ENCODE results near the gene GPI.

DNA sequence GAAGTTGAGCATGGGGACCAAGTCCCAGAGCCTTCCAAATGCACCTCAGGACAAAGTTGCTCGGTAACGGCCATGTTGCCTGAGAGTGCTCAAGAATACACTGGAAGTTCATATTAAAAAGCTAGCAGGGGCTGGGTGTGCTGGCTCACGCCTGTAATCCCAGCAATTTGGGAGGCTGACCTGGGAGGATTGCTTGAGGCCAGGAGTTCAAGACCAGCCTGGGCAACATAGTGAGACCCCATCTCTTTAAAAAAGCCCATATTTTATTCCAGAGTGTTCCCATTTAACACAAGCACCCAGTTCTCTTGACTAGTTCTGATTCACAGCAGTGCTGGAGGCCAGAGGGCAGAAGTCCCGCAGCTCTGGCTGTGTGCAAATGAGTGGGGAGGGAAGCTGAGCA, 8.1 kb upstream of the GPI start:
- TF ChIP-seq POLR2A (IDR thresholded peaks at IDR 0.05; ENCODE audit: extremely low read depth, insufficient read length) (no peak), MAX (IDR thresholded peaks at IDR 0.05; ENCODE audit: low read depth, low read length) (no peak), MYC (IDR thresholded peaks at IDR 0.05; ENCODE audit: low read depth, low read length) (no peak)
- TF ChIP-seq, protein P1, sequence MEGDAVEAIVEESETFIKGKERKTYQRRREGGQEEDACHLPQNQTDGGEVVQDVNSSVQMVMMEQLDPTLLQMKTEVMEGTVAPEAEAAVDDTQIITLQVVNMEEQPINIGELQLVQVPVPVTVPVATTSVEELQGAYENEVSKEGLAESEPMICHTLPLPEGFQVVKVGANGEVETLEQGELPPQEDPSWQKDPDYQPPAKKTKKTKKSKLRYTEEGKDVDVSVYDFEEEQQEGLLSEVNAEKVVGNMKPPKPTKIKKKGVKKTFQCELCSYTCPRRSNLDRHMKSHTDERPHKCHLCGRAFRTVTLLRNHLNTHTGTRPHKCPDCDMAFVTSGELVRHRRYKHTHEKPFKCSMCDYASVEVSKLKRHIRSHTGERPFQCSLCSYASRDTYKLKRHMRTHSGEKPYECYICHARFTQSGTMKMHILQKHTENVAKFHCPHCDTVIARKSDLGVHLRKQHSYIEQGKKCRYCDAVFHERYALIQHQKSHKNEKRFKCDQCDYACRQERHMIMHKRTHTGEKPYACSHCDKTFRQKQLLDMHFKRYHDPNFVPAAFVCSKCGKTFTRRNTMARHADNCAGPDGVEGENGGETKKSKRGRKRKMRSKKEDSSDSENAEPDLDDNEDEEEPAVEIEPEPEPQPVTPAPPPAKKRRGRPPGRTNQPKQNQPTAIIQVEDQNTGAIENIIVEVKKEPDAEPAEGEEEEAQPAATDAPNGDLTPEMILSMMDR (IDR thresholded peaks at IDR 0.05; ENCODE audit: low read depth, low read length): no peak
